HUES48 (cell line): ENCODE results near the gene HAVCR2.

ENCODE experiments used
- H3K27ac ChIP-seq: one replicate; pipeline ENCODE4 v1.7.0; 2013; ENCODE audit warnings: low read depth, low read length, inconsistent platforms
- H3K27me3 ChIP-seq: 2 replicates; pipeline ENCODE4 v1.6.1; 2013; ENCODE audit warnings: mild to moderate bottlenecking, low read length; ENCODE audit not compliant: control insufficient read depth, insufficient read depth
- H3K36me3 ChIP-seq: 2 replicates; pipeline ENCODE4 v1.6.1; 2013; ENCODE audit warnings: low read length; ENCODE audit not compliant: control insufficient read depth, insufficient read depth
- H3K4me1 ChIP-seq: 2 replicates; pipeline ENCODE4 v1.6.1; 2013; ENCODE audit warnings: mild to moderate bottlenecking, low read length; ENCODE audit not compliant: control insufficient read depth, insufficient read depth
- H3K4me3 ChIP-seq: 2 replicates; pipeline ENCODE4 v1.5.1; 2013; ENCODE audit warnings: mild to moderate bottlenecking, low read depth, low read length
- H3K9ac ChIP-seq: 2 replicates; pipeline ENCODE4 v1.6.1; 2013; ENCODE audit warnings: mild to moderate bottlenecking, low read depth, low read length, moderate library complexity
- H3K9me3 ChIP-seq: 2 replicates; pipeline ENCODE4 v1.6.1; 2013; ENCODE audit warnings: low read length; ENCODE audit not compliant: control insufficient read depth, insufficient read depth

Gene HAVCR2

GRCh38 chr5:157121709-157122108 lies 12.9 kb upstream of the HAVCR2 start:
- H3K9ac ChIP-seq = no peak overlapping the region
- no peak overlapping the region for H3K27ac ChIP-seq
- no peak overlapping the region for H3K4me3 ChIP-seq
- no peaks in the 10 kb centered on the region for H3K36me3 ChIP-seq
- H3K27me3 ChIP-seq = no peaks in the 10 kb centered on the region
- H3K9me3 ChIP-seq = no peaks in the 10 kb centered on the region
- H3K4me1 ChIP-seq = no peaks in the 10 kb centered on the region

GRCh38 chr5:157120102-157120501 lies 11.3 kb upstream of the HAVCR2 start:
- no peaks in the 10 kb centered on the region for H3K27me3 ChIP-seq
- no peaks in the 10 kb centered on the region for H3K36me3 ChIP-seq
- H3K9ac ChIP-seq = no peak overlapping the region
- H3K9me3 ChIP-seq = no peaks in the 10 kb centered on the region
- H3K4me1 ChIP-seq = no peaks in the 10 kb centered on the region
- no peak overlapping the region for H3K27ac ChIP-seq
- no peak overlapping the region for H3K4me3 ChIP-seq

GRCh38 chr5:157116483-157116954 lies 7.7 kb upstream of the HAVCR2 start:
- H3K36me3 ChIP-seq = no peaks in the 10 kb centered on the region
- no peak overlapping the region for H3K4me3 ChIP-seq
- no peaks in the 10 kb centered on the region for H3K4me1 ChIP-seq
- no peaks in the 10 kb centered on the region for H3K9me3 ChIP-seq
- no peaks in the 10 kb centered on the region for H3K27me3 ChIP-seq
- H3K27ac ChIP-seq = no peak overlapping the region
- no peak overlapping the region for H3K9ac ChIP-seq

GRCh38 chr5:157115502-157115901 lies 6.7 kb upstream of the HAVCR2 start:
- Histone ChIP-seq H3K9me3 (no peaks in the 10 kb centered on the region), H3K27me3 (no peaks in the 10 kb centered on the region), H3K4me3 (no peak overlapping the region), H3K36me3 (no peaks in the 10 kb centered on the region), H3K27ac (no peak overlapping the region), H3K4me1 (no peaks in the 10 kb centered on the region), H3K9ac (no peak overlapping the region)

GRCh38 chr5:157115012-157115411 lies 6.2 kb upstream of the HAVCR2 start:
- Histone ChIP-seq H3K9ac (no peak overlapping the region), H3K4me1 (no peaks in the 10 kb centered on the region), H3K4me3 (no peak overlapping the region), H3K9me3 (no peaks in the 10 kb centered on the region), H3K27me3 (no peaks in the 10 kb centered on the region), H3K27ac (no peak overlapping the region), H3K36me3 (no peaks in the 10 kb centered on the region)

- Histone ChIP-seq H3K27me3 (no peaks in the 10 kb centered on the region), H3K36me3 (no peaks in the 10 kb centered on the region), H3K9me3 (no peaks in the 10 kb centered on the region), H3K4me3 (no peak overlapping the region), H3K9ac (no peak overlapping the region), H3K4me1 (no peaks in the 10 kb centered on the region), H3K27ac (no peak overlapping the region)
These were observed 4.2 kb upstream of the HAVCR2 start for GRCh38 chr5:157113002-157113401.

- Histone ChIP-seq H3K4me3 (no peak overlapping the region), H3K9ac (no peak overlapping the region)
These were observed 900 bp upstream of the HAVCR2 start for GRCh38 chr5:157109744-157110143.

GRCh38 chr5:157107508-157107907 lies 1.3 kb downstream of the HAVCR2 start:
- Histone ChIP-seq H3K4me3 (no peak overlapping the region), H3K27me3 (no peaks in the 10 kb centered on the region), H3K9ac (no peak overlapping the region), H3K36me3 (no peaks in the 10 kb centered on the region), H3K27ac (no peak overlapping the region), H3K4me1 (no peaks in the 10 kb centered on the region), H3K9me3 (no peaks in the 10 kb centered on the region)

More at GRCh38 chr5:157109744-157110143, 900 bp upstream of the HAVCR2 start:
- Histone ChIP-seq H3K27me3 (no peaks in the 10 kb centered on the region), H3K4me1 (no peaks in the 10 kb centered on the region), H3K27ac (no peak overlapping the region), H3K36me3 (no peaks in the 10 kb centered on the region), H3K9me3 (no peaks in the 10 kb centered on the region)

- H3K27ac ChIP-seq = no peak overlapping the region
- H3K27me3 ChIP-seq = no peaks in the 10 kb centered on the region
- H3K9ac ChIP-seq = no peak overlapping the region
- H3K9me3 ChIP-seq = no peaks in the 10 kb centered on the region
- no peaks in the 10 kb centered on the region for H3K4me1 ChIP-seq
- H3K36me3 ChIP-seq = no peaks in the 10 kb centered on the region
- no peak overlapping the region for H3K4me3 ChIP-seq
These were observed 2.0 kb downstream of the HAVCR2 start for GRCh38 chr5:157106630-157107461.

- no peaks in the 10 kb centered on the region for H3K9me3 ChIP-seq
- no peaks in the 10 kb centered on the region for H3K36me3 ChIP-seq
- no peak overlapping the region for H3K9ac ChIP-seq
- H3K4me1 ChIP-seq = no peaks in the 10 kb centered on the region
- no peak overlapping the region for H3K4me3 ChIP-seq
- no peaks in the 10 kb centered on the region for H3K27me3 ChIP-seq
- no peak overlapping the region for H3K27ac ChIP-seq
These were observed 8.6 kb downstream of the HAVCR2 start for GRCh38 chr5:157100140-157100679.

- H3K36me3 ChIP-seq = no peaks in the 10 kb centered on the region
- no peak overlapping the region for H3K27ac ChIP-seq
These were observed 20.4 kb downstream of the HAVCR2 start for GRCh38 chr5:157088342-157088990.

More at GRCh38 chr5:157088342-157088990, 20.4 kb downstream of the HAVCR2 start:
- Histone ChIP-seq H3K9me3 (no peaks in the 10 kb centered on the region), H3K4me1 (no peaks in the 10 kb centered on the region), H3K27me3 (no peaks in the 10 kb centered on the region), H3K4me3 (no peak overlapping the region), H3K9ac (no peak overlapping the region)
